ENCODE measurements around the gene LONP1.

The LONP1 gene

GRCh38 chr19:5680437-5681368, 39.2 kb downstream of the LONP1 start, which contains the start of the genes HSD11B1L and MICOS13 (continued):
- TF ChIP-seq ZNF571 (tag by site-specific recombination; IDR thresholded peaks at IDR 0.05) (no peak), KLF7 (tag by site-specific recombination; IDR thresholded peaks at IDR 0.05; ENCODE audit: borderline replicate concordance) (no peak), ZBTB6 (tag by site-specific recombination; IDR thresholded peaks at IDR 0.05) (no peak), MEIS1 (CRISPR knock-in tag; IDR thresholded peaks at IDR 0.05; ENCODE audit: borderline replicate concordance) (no peak), ZNF184 (tag by site-specific recombination; IDR thresholded peaks at IDR 0.05) (no peak), ZFP69B (tag by site-specific recombination; IDR thresholded peaks at IDR 0.05) (peak; percentile 99), ZNF645 (tag by site-specific recombination; IDR thresholded peaks at IDR 0.05) (no peak), ZNF391 (tag by site-specific recombination; IDR thresholded peaks at IDR 0.05; ENCODE audit: borderline replicate concordance, low read depth) (no peak), ZXDB (tag by site-specific recombination; IDR thresholded peaks at IDR 0.05) (peak; percentile 86), ZNF169 (tag by site-specific recombination; IDR thresholded peaks at IDR 0.05) (no peak), IKZF3 (tag by site-specific recombination; IDR thresholded peaks at IDR 0.05) (no peak), SETDB1 (IDR thresholded peaks at IDR 0.05; ENCODE audit: insufficient read length, low read length) (no peak), RBAK (tag by site-specific recombination; IDR thresholded peaks at IDR 0.05) (no peak), KLF16 (tag by site-specific recombination; IDR thresholded peaks at IDR 0.05) (peak; percentile 70; the same call in 1 of the 2 replicates), ELK4 (IDR thresholded peaks at IDR 0.05; ENCODE audit: borderline replicate concordance, low read depth, low read length) (no peak), ZNF335 (tag by site-specific recombination; conservative IDR thresholded peaks at IDR 0.05) (peak; percentile 100), ZNF140 (tag by site-specific recombination; IDR thresholded peaks at IDR 0.05) (no peak), ZBTB20 (tag by site-specific recombination; IDR thresholded peaks at IDR 0.05) (peak; percentile 93), ZNF654 (tag by site-specific recombination; IDR thresholded peaks at IDR 0.05; ENCODE audit: low read depth) (no peak), ZNF311 (tag by site-specific recombination; IDR thresholded peaks at IDR 0.05; ENCODE audit: borderline replicate concordance) (no peak), ZNF416 (tag by site-specific recombination; IDR thresholded peaks at IDR 0.05) (no peak), INSM2 (tag by site-specific recombination; IDR thresholded peaks at IDR 0.05) (no peak), ZFHX2 (tag by site-specific recombination; conservative IDR thresholded peaks at IDR 0.05) (peak; percentile 41; the same call in 1 of the 2 replicates), FEZF1 (tag by site-specific recombination; IDR thresholded peaks at IDR 0.05) (no peak), ZNF560 (tag by site-specific recombination; IDR thresholded peaks at IDR 0.05; ENCODE audit: borderline replicate concordance) (0 out of 2 replicates have a peak, but pooled peaks have one; percentile 11), ZNF610 (tag by site-specific recombination; IDR thresholded peaks at IDR 0.05; ENCODE audit: borderline replicate concordance) (0 out of 2 replicates have a peak, but pooled peaks have one; percentile 20), ZNF747 (tag by site-specific recombination; IDR thresholded peaks at IDR 0.05) (no peak), ZNF624 (tag by site-specific recombination; IDR thresholded peaks at IDR 0.05) (no peak), ZNF426 (tag by site-specific recombination; IDR thresholded peaks at IDR 0.05) (no peak), ZBTB44 (tag by site-specific recombination; IDR thresholded peaks at IDR 0.05) (0 out of 2 replicates have a peak, but pooled peaks have one; percentile 13), ZNF626 (tag by site-specific recombination; IDR thresholded peaks at IDR 0.05) (no peak), WT1 (tag by site-specific recombination; IDR thresholded peaks at IDR 0.05) (no peak), ZNF2 (tag by site-specific recombination; IDR thresholded peaks at IDR 0.05) (no peak), OVOL3 (tag by site-specific recombination; IDR thresholded peaks at IDR 0.05) (no peak)
